ENCODE results near the gene TSC22D4.

The TSC22D4 gene

GRCh38 chr7:100517305-100517704 is 38.3 kb upstream of the TSC22D4 start:
- H3K27me3 ChIP-seq (ENCODE audit: insufficient read depth, insufficient read length): no peaks in the 10 kb centered on the region
- DNase-seq (ENCODE audit: low read depth, low spot score): no peak
- H3K4me3 ChIP-seq (ENCODE audit: insufficient read length, low read depth): no peak overlapping the region
- no peaks in the 10 kb centered on the region for H3K36me3 ChIP-seq (ENCODE audit: insufficient read depth, insufficient read length, low read length)
- no peaks in the 10 kb centered on the region for H3K4me1 ChIP-seq (ENCODE audit: insufficient read depth, insufficient read length)
- TF ChIP-seq ZNF274 (IDR thresholded peaks at IDR 0.05; ENCODE audit: low read depth, low read length) (no peak), SUZ12 (IDR thresholded peaks at IDR 0.05; ENCODE audit: extremely low read depth, insufficient read depth, insufficient read length) (no peak)
- no peaks in the 10 kb centered on the region for H3K9me3 ChIP-seq (ENCODE audit: insufficient read depth, low read length)
- H3K9ac ChIP-seq (ENCODE audit: insufficient read length, low read depth): no peak overlapping the region

GRCh38 chr7:100516135-100516812 is 37.3 kb upstream of the TSC22D4 start:
- Histone ChIP-seq H3K9ac (ENCODE audit: insufficient read length, low read depth) (no peak overlapping the region), H3K36me3 (ENCODE audit: insufficient read depth, insufficient read length, low read length) (no peaks in the 10 kb centered on the region), H3K4me1 (ENCODE audit: insufficient read depth, insufficient read length) (no peaks in the 10 kb centered on the region), H3K4me3 (ENCODE audit: insufficient read length, low read depth) (no peak overlapping the region), H3K9me3 (ENCODE audit: insufficient read depth, low read length) (no peaks in the 10 kb centered on the region), H3K27me3 (ENCODE audit: insufficient read depth, insufficient read length) (no peaks in the 10 kb centered on the region)
- TF ChIP-seq ZNF274 (IDR thresholded peaks at IDR 0.05; ENCODE audit: low read depth, low read length): no peak
- TF ChIP-seq SUZ12 (IDR thresholded peaks at IDR 0.05; ENCODE audit: extremely low read depth, insufficient read depth, insufficient read length): no peak
- no peak for TF ChIP-seq YY1 (IDR thresholded peaks at IDR 0.05; ENCODE audit: insufficient read depth, insufficient read length)
- no peak for DNase-seq (ENCODE audit: low read depth, low spot score)

GRCh38 chr7:100515072-100515532 is 36.1 kb upstream of the TSC22D4 start:
- Histone ChIP-seq H3K9me3 (ENCODE audit: insufficient read depth, low read length) (no peaks in the 10 kb centered on the region), H3K4me1 (ENCODE audit: insufficient read depth, insufficient read length) (no peaks in the 10 kb centered on the region), H3K9ac (ENCODE audit: insufficient read length, low read depth) (no peak overlapping the region), H3K4me3 (ENCODE audit: insufficient read length, low read depth) (no peak overlapping the region), H3K36me3 (ENCODE audit: insufficient read depth, insufficient read length, low read length) (no peaks in the 10 kb centered on the region), H3K27me3 (ENCODE audit: insufficient read depth, insufficient read length) (no peaks in the 10 kb centered on the region)
- TF ChIP-seq YY1 (IDR thresholded peaks at IDR 0.05; ENCODE audit: insufficient read depth, insufficient read length) (no peak), ZNF274 (IDR thresholded peaks at IDR 0.05; ENCODE audit: low read depth, low read length) (no peak), SUZ12 (IDR thresholded peaks at IDR 0.05; ENCODE audit: extremely low read depth, insufficient read depth, insufficient read length) (no peak)
- no peak for DNase-seq (ENCODE audit: low read depth, low spot score)

GRCh38 chr7:100513212-100513810 is 34.3 kb upstream of the TSC22D4 start:
- H3K36me3 ChIP-seq (ENCODE audit: insufficient read depth, insufficient read length, low read length): no peaks in the 10 kb centered on the region
- DNase-seq (ENCODE audit: low read depth, low spot score): no peak
- H3K4me3 ChIP-seq (ENCODE audit: insufficient read length, low read depth): no peak overlapping the region
- no peaks in the 10 kb centered on the region for H3K9me3 ChIP-seq (ENCODE audit: insufficient read depth, low read length)
- no peak for TF ChIP-seq SUZ12 (IDR thresholded peaks at IDR 0.05; ENCODE audit: extremely low read depth, insufficient read depth, insufficient read length)
- TF ChIP-seq YY1 (IDR thresholded peaks at IDR 0.05; ENCODE audit: insufficient read depth, insufficient read length): no peak
- no peak for TF ChIP-seq ZNF274 (IDR thresholded peaks at IDR 0.05; ENCODE audit: low read depth, low read length)
- no peak overlapping the region for H3K9ac ChIP-seq (ENCODE audit: insufficient read length, low read depth)
- no peaks in the 10 kb centered on the region for H3K4me1 ChIP-seq (ENCODE audit: insufficient read depth, insufficient read length)
- no peaks in the 10 kb centered on the region for H3K27me3 ChIP-seq (ENCODE audit: insufficient read depth, insufficient read length)

- no peaks in the 10 kb centered on the region for H3K4me1 ChIP-seq (ENCODE audit: insufficient read depth, insufficient read length)
- H3K36me3 ChIP-seq (ENCODE audit: insufficient read depth, insufficient read length, low read length): no peaks in the 10 kb centered on the region
- H3K27me3 ChIP-seq (ENCODE audit: insufficient read depth, insufficient read length): no peaks in the 10 kb centered on the region
- no peaks in the 10 kb centered on the region for H3K9me3 ChIP-seq (ENCODE audit: insufficient read depth, low read length)
- H3K9ac ChIP-seq (ENCODE audit: insufficient read length, low read depth): no peak overlapping the region
- no peak for DNase-seq (ENCODE audit: low read depth, low spot score)
- no peak overlapping the region for H3K4me3 ChIP-seq (ENCODE audit: insufficient read length, low read depth)
- no peak for TF ChIP-seq YY1 (IDR thresholded peaks at IDR 0.05; ENCODE audit: insufficient read depth, insufficient read length)
- no peak for TF ChIP-seq SUZ12 (IDR thresholded peaks at IDR 0.05; ENCODE audit: extremely low read depth, insufficient read depth, insufficient read length)
Observed at GRCh38 chr7:100510437-100511239, 31.6 kb upstream of the TSC22D4 start.

GRCh38 chr7:100509231-100509630 is 30.2 kb upstream of the TSC22D4 start:
- TF ChIP-seq YY1 (IDR thresholded peaks at IDR 0.05; ENCODE audit: insufficient read depth, insufficient read length) (no peak), ZNF274 (IDR thresholded peaks at IDR 0.05; ENCODE audit: low read depth, low read length) (no peak), SUZ12 (IDR thresholded peaks at IDR 0.05; ENCODE audit: extremely low read depth, insufficient read depth, insufficient read length) (no peak)
- Histone ChIP-seq H3K9me3 (ENCODE audit: insufficient read depth, low read length) (no peaks in the 10 kb centered on the region), H3K4me1 (ENCODE audit: insufficient read depth, insufficient read length) (no peaks in the 10 kb centered on the region), H3K4me3 (ENCODE audit: insufficient read length, low read depth) (no peak overlapping the region), H3K9ac (ENCODE audit: insufficient read length, low read depth) (no peak overlapping the region), H3K36me3 (ENCODE audit: insufficient read depth, insufficient read length, low read length) (no peaks in the 10 kb centered on the region), H3K27me3 (ENCODE audit: insufficient read depth, insufficient read length) (no peaks in the 10 kb centered on the region)
- no peak for DNase-seq (ENCODE audit: low read depth, low spot score)

GRCh38 chr7:100506356-100506923 is 27.4 kb upstream of the TSC22D4 start:
- H3K4me3 ChIP-seq (ENCODE audit: insufficient read length, low read depth): no peak overlapping the region
- no peaks in the 10 kb centered on the region for H3K9me3 ChIP-seq (ENCODE audit: insufficient read depth, low read length)
- H3K36me3 ChIP-seq (ENCODE audit: insufficient read depth, insufficient read length, low read length): no peaks in the 10 kb centered on the region
- no peaks in the 10 kb centered on the region for H3K27me3 ChIP-seq (ENCODE audit: insufficient read depth, insufficient read length)
- TF ChIP-seq YY1 (IDR thresholded peaks at IDR 0.05; ENCODE audit: insufficient read depth, insufficient read length): no peak
- no peak for TF ChIP-seq SUZ12 (IDR thresholded peaks at IDR 0.05; ENCODE audit: extremely low read depth, insufficient read depth, insufficient read length)
- no peak for TF ChIP-seq ZNF274 (IDR thresholded peaks at IDR 0.05; ENCODE audit: low read depth, low read length)
- no peak overlapping the region for H3K9ac ChIP-seq (ENCODE audit: insufficient read length, low read depth)
- no peaks in the 10 kb centered on the region for H3K4me1 ChIP-seq (ENCODE audit: insufficient read depth, insufficient read length)
- DNase-seq (ENCODE audit: low read depth, low spot score): no peak
